DND-41 (cell line): ENCODE results near the gene INTS6.

Experiments
- ATAC-seq: fragments of 200-7000 bp; cut with Tn5 transposase; 3 replicates; pipeline ENCODE4 v1.9.1; 2021; ENCODE audit warnings: low read depth; ENCODE audit not compliant: insufficient read depth
- DNase-seq: peaks from one replicate; pipeline ENCODE4 v3.0.0-alpha.2; 2020
- H2AFZ ChIP-seq: 2 replicates; pipeline ENCODE4 v1.6.0; 2012; ENCODE audit warnings: low read depth, low read length
- H3K27ac ChIP-seq: 2 replicates; pipeline ENCODE4 v1.5.1; 2012; ENCODE audit warnings: low read length, inconsistent platforms
- H3K27me3 ChIP-seq: fragments of 200-600 bp; sonication (generic); 2 replicates; pipeline ENCODE4 v1.6.0; 2012; ENCODE audit warnings: low read length, mild to moderate bottlenecking, inconsistent platforms; ENCODE audit not compliant: insufficient read depth, poor library complexity
- H3K36me3 ChIP-seq: 2 replicates; pipeline ENCODE4 v1.5.1; 2012; ENCODE audit warnings: low read length, inconsistent platforms; ENCODE audit not compliant: insufficient read depth
- H3K4me1 ChIP-seq: 2 replicates; pipeline ENCODE4 v1.5.1; 2012; ENCODE audit warnings: mild to moderate bottlenecking, low read length; ENCODE audit not compliant: insufficient read depth
- H3K4me2 ChIP-seq: 2 replicates; pipeline ENCODE4 v1.6.0; 2012; ENCODE audit warnings: mild to moderate bottlenecking, moderate library complexity, low read length, inconsistent platforms; ENCODE audit not compliant: insufficient read depth
- H3K4me3 ChIP-seq, 2 experiments: fragments of 200-600 bp in 1 of 2; shearing (Covaris generic) in 1 of 2; 2 replicates each; pipeline ENCODE4 v1.5.1; 2012 to 2016; ENCODE audit warnings: inconsistent platforms in 2 of 2, low read length in 2 of 2, mild to moderate bottlenecking in 2 of 2, low read depth in 1 of 2, moderate library complexity in 1 of 2
- H3K79me2 ChIP-seq: 2 replicates; pipeline ENCODE4 v1.6.0; 2012; ENCODE audit warnings: low read length, inconsistent platforms; ENCODE audit not compliant: insufficient read depth
- H3K9ac ChIP-seq: 2 replicates; pipeline ENCODE4 v1.6.0; 2012; ENCODE audit warnings: low read depth, mild to moderate bottlenecking, inconsistent platforms, low read length, moderate library complexity
- H3K9me3 ChIP-seq: 2 replicates; pipeline ENCODE4 v1.5.1; 2012; ENCODE audit warnings: low read length, moderate library complexity, mild to moderate bottlenecking, inconsistent platforms; ENCODE audit not compliant: insufficient read depth, severe bottlenecking
- H4K20me1 ChIP-seq: 2 replicates; pipeline ENCODE4 v1.6.0; 2012; ENCODE audit warnings: low read length; ENCODE audit not compliant: insufficient read depth
- CTCF ChIP-seq: IDR thresholded peaks from 2 replicates; pipeline ENCODE4 v1.5.1; 2012; ENCODE audit warnings: borderline replicate concordance, low read length, moderate library complexity, mild to moderate bottlenecking; ENCODE audit not compliant: poor library complexity, severe bottlenecking; ENCODE audit errors: extremely low read depth
- EZH2 ChIP-seq: IDR thresholded peaks from 3 replicates; pipeline ENCODE4 v1.6.1; 2012; ENCODE audit warnings: borderline replicate concordance, low read depth, mild to moderate bottlenecking, moderate library complexity, low read length, inconsistent platforms; ENCODE audit not compliant: severe bottlenecking

INTS6 gene

DNA sequence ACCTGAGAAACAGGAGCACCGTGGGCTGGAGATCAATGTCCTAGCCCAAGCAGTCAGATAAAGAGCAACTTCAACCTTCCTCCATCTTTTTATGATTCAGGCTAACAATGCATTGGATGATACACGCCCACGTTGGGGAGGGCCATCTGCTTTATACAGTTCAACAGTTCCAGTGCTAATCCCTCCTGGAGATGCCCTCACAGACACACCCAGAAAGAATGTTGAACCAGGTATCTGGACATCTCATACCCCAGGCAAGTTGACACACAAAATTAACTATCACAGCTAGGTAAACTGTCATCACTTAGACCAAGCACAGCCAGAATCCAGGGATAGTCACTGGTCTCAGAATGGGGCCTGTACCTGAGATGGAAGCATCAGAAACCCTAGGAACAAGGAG lies 134.0 kb downstream of the INTS6 start:
- H3K27me3 ChIP-seq, result no peaks in the 10 kb centered on the region
- H3K4me3 ChIP-seq, result no peak overlapping the region
- H3K79me2 ChIP-seq, result no peaks in the 10 kb centered on the region
- no peaks in the 10 kb centered on the region for H4K20me1 ChIP-seq
- DNase-seq (no peak), ATAC-seq (no peak)
- no peak overlapping the region for H3K27ac ChIP-seq
- H3K9ac ChIP-seq, result no peak overlapping the region
- H2AFZ ChIP-seq, result no peak overlapping the region
- H3K4me1 ChIP-seq, result no peaks in the 10 kb centered on the region
- H3K4me2 ChIP-seq, result no peak overlapping the region
- H3K9me3 ChIP-seq, result no peaks in the 10 kb centered on the region
- no peak for TF ChIP-seq EZH2
- no peak for TF ChIP-seq CTCF
- H3K36me3 ChIP-seq, result no peaks in the 10 kb centered on the region

DNA sequence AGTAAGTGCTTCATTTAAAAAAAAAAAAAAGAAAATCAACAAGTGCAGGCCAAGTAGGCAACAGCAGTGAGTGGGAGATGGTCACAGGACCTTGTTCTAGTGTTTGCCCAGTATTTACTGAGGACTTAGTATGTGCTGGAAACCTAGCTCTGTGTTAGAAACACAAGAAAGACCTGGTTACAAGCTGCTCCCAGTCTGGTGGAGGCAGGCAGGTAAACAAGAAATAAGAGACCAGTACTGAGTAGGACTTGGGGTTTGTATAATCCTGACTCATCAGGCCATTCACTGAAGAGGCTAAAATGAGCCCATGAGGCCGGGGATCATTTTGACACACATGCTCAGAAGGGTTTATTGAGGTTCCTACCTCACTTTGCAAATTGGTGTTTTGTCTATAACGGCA lies 134.8 kb downstream of the INTS6 start:
- ATAC-seq, result no peak

GRCh38 chr13:51317262-51317661 lies 135.6 kb downstream of the INTS6 start:
- no peak for ATAC-seq
- Histone ChIP-seq H3K9me3 (no peaks in the 10 kb centered on the region), H3K27ac (no peak overlapping the region), H4K20me1 (no peaks in the 10 kb centered on the region), H3K4me2 (no peak overlapping the region), H3K4me1 (no peaks in the 10 kb centered on the region), H3K27me3 (peaks cover 9% of the 10 kb centered on the region), H3K9ac (no peak overlapping the region), H3K79me2 (no peaks in the 10 kb centered on the region), H3K4me3 (no peak overlapping the region), H3K36me3 (no peaks in the 10 kb centered on the region), H2AFZ (no peak overlapping the region)
- DNase-seq, result no peak
- TF ChIP-seq CTCF (no peak), EZH2 (no peak)

More for the DNA sequence above, 134.8 kb downstream of the INTS6 start:
- no peak overlapping the region for H3K27ac ChIP-seq
- TF ChIP-seq EZH2, result no peak
- TF ChIP-seq CTCF, result no peak
- H3K4me3 ChIP-seq, result no peak overlapping the region
- no peaks in the 10 kb centered on the region for H3K9me3 ChIP-seq
- DNase-seq, result no peak
- H3K4me1 ChIP-seq, result no peaks in the 10 kb centered on the region
- H3K79me2 ChIP-seq, result no peaks in the 10 kb centered on the region
- peaks cover 5% of the 10 kb centered on the region for H3K27me3 ChIP-seq
- H4K20me1 ChIP-seq, result no peaks in the 10 kb centered on the region
- H3K36me3 ChIP-seq, result no peaks in the 10 kb centered on the region
- no peak overlapping the region for H2AFZ ChIP-seq
- H3K9ac ChIP-seq, result no peak overlapping the region
- H3K4me2 ChIP-seq, result no peak overlapping the region

GRCh38 chr13:51313619-51314018 lies 139.2 kb downstream of the INTS6 start:
- Histone ChIP-seq H3K4me2 (no peak overlapping the region), H3K9me3 (no peaks in the 10 kb centered on the region), H3K27ac (no peak overlapping the region), H3K79me2 (no peaks in the 10 kb centered on the region), H3K4me3 (no peak overlapping the region), H3K9ac (no peak overlapping the region), H2AFZ (no peak overlapping the region), H3K4me1 (no peaks in the 10 kb centered on the region), H3K27me3 (peaks cover 25% of the 10 kb centered on the region), H3K36me3 (no peaks in the 10 kb centered on the region), H4K20me1 (no peaks in the 10 kb centered on the region)
- ATAC-seq (no peak), DNase-seq (no peak)
- TF ChIP-seq CTCF (no peak), EZH2 (no peak)
